CD14-positive monocyte (primary cell): Measurements from ENCODE around the gene SUGCT. TPM values are rescaled to one million over a fixed set of nuclear protein-coding genes. Genes with fewer than 3 reads are reported as not detected.

ENCODE experiments used
- DNase-seq, 3 donors: peaks; one replicate each; pipeline ENCODE4 v3.0.0-alpha.2; 2011 to 2022
- H2AFZ ChIP-seq: 2 replicates; pipeline ENCODE4 v1.6.0; 2012; ENCODE audit warnings: mild to moderate bottlenecking, low read depth, low read length, inconsistent platforms; ENCODE audit not compliant: insufficient read depth, poor library complexity, severe bottlenecking
- H3K27ac ChIP-seq, 2 donors: 1 replicate in 1 of 2; 2 replicates in 1 of 2; pipeline ENCODE4 v1.5.1; 2012 to 2013; ENCODE audit warnings: low read length in 2 of 2, control low read depth in 1 of 2, inconsistent platforms in 1 of 2, low read depth in 1 of 2, mild to moderate bottlenecking in 1 of 2
- H3K27me3 ChIP-seq, 2 donors: one replicate each; pipeline versions ENCODE4 v1.6.0 to v1.6.1; 2011 to 2013; ENCODE audit warnings: low read length in 2 of 2; ENCODE audit not compliant: control insufficient read depth in 2 of 2, insufficient read depth in 2 of 2
- H3K36me3 ChIP-seq, 2 donors: replicated peaks in 1 of 2; 1 replicate in 1 of 2; 2 replicates in 1 of 2; pipeline versions ENCODE4 v1.5.1 to v1.6.1; 2012 to 2013; ENCODE audit warnings: low read length in 2 of 2, control low read depth in 1 of 2, inconsistent platforms in 1 of 2, mild to moderate bottlenecking in 1 of 2; ENCODE audit not compliant: insufficient read depth in 2 of 2, control insufficient read depth in 1 of 2
- H3K4me1 ChIP-seq, 2 donors: 1 replicate in 1 of 2; 2 replicates in 1 of 2; pipeline versions ENCODE4 v1.5.1 to v1.6.1; 2012 to 2013; ENCODE audit warnings: low read length in 2 of 2, control low read depth in 1 of 2, inconsistent platforms in 1 of 2, mild to moderate bottlenecking in 1 of 2, moderate library complexity in 1 of 2; ENCODE audit not compliant: insufficient read depth in 2 of 2, control insufficient read depth in 1 of 2
- H3K4me2 ChIP-seq: replicated peaks from 2 replicates; pipeline ENCODE3; 2012; ENCODE audit warnings: low read length, moderate library complexity, mild to moderate bottlenecking; ENCODE audit not compliant: poor library complexity, severe bottlenecking; ENCODE audit errors: extremely low read depth
- H3K4me3 ChIP-seq, 3 experiments: fragments of 200-600 bp in 1 of 3; sonication (generic) in 1 of 3; replicated peaks in 1 of 3; 1 replicate in 2 of 3; 2 replicates in 1 of 3; pipeline ENCODE4 v1.5.1; 2011 to 2013; ENCODE audit warnings: low read length in 3 of 3, mild to moderate bottlenecking in 3 of 3, control low read depth in 2 of 3, low read depth in 2 of 3, inconsistent platforms in 1 of 3, moderate library complexity in 1 of 3
- H3K79me2 ChIP-seq: 2 replicates; pipeline ENCODE4 v1.6.0; 2012; ENCODE audit warnings: mild to moderate bottlenecking, control low read depth, inconsistent platforms, low read length, moderate library complexity; ENCODE audit not compliant: insufficient read depth
- H3K9ac ChIP-seq: 2 replicates; pipeline ENCODE4 v1.6.0; 2017; ENCODE audit warnings: low read length, mild to moderate bottlenecking; ENCODE audit not compliant: insufficient read depth, poor library complexity, severe bottlenecking
- H3K9me3 ChIP-seq, 2 donors: replicated peaks in 1 of 2; 1 replicate in 1 of 2; 2 replicates in 1 of 2; pipeline versions ENCODE4 v1.5.1 to v1.6.1; 2012 to 2013; ENCODE audit warnings: low read length in 2 of 2, control low read depth in 1 of 2; ENCODE audit not compliant: control insufficient read depth in 1 of 2, insufficient read depth in 1 of 2
- H4K20me1 ChIP-seq: 2 replicates; pipeline ENCODE4 v1.6.0; 2012; ENCODE audit warnings: mild to moderate bottlenecking, low read length, control low read depth, moderate library complexity; ENCODE audit not compliant: insufficient read depth
- H3K27ac Mint-ChIP-seq, 7 donors: one replicate each; pipeline ENCODE4 v1.8.0; 2020; ENCODE audit warnings: mild to moderate bottlenecking in 7 of 7, mixed read lengths in 7 of 7, moderate library complexity in 6 of 7, inconsistent platforms in 2 of 7
- H3K27me3 Mint-ChIP-seq, 3 donors: one replicate each; pipeline ENCODE4 v1.8.0; 2021 to 2022; ENCODE audit warnings: low read depth in 3 of 3, mild to moderate bottlenecking in 3 of 3, mixed read lengths in 3 of 3, moderate library complexity in 3 of 3, inconsistent platforms in 1 of 3
- H3K36me3 Mint-ChIP-seq, 2 donors: one replicate each; pipeline ENCODE4 v1.8.0; 2020; ENCODE audit warnings: mixed read lengths in 2 of 2, inconsistent platforms in 1 of 2, mild to moderate bottlenecking in 1 of 2
- H3K4me1 Mint-ChIP-seq: one replicate; pipeline ENCODE4 v1.8.0; 2020; ENCODE audit warnings: mild to moderate bottlenecking, mixed read lengths
- H3K4me3 Mint-ChIP-seq, 2 donors: one replicate each; pipeline ENCODE4 v1.8.0; 2020; ENCODE audit warnings: mild to moderate bottlenecking in 2 of 2, mixed read lengths in 2 of 2, moderate library complexity in 1 of 2
- H3K9me3 Mint-ChIP-seq, 7 donors: one replicate each; pipeline ENCODE4 v1.8.0; 2020 to 2022; ENCODE audit warnings: mixed read lengths in 7 of 7, mild to moderate bottlenecking in 6 of 7, moderate library complexity in 6 of 7, inconsistent platforms in 2 of 7
- CTCF ChIP-seq: fragments of 200-600 bp; IDR thresholded peaks from one replicate; pipeline ENCODE4 v1.8.0; 2022; ENCODE audit warnings: antibody characterized with exemption, mild to moderate bottlenecking
- WGBS: methylation state at CpG from one replicate; pipeline ENCODE4 v1.1.5; 2013; ENCODE audit warnings: missing lambda C conversion rate; ENCODE audit not compliant: insufficient coverage; 5-methylcytosine and 5-hydroxymethylcytosine counted together
- intact Hi-C, 2 donors: fragments of 100-400 bp; cut with micrococcal nuclease; formaldehyde crosslinking; loops; one replicate each; pipeline versions ENCODE4 v1.15.0 to v1.15.1; 2023
- polyA plus RNA-seq, 3 donors: library from polyadenylated mRNA; depleted of rRNA in 1 of 3; unstranded in 2 of 3; stranded (reverse) in 1 of 3; fragments of 300-500 nt in 2 of 3; fragments of >200 nt in 1 of 3; fragmentation: Illumina TruSeq in 2 of 3; gene quantifications; 1 replicate in 2 of 3; 2 replicates in 1 of 3; pipeline ENCODE4 v1.2.3, GENCODE V29; 2012 to 2021

Gene SUGCT
- polyA plus RNA-seq, 3 donors, result not detected

GRCh38 chr7:40330408-40330807 is 195.6 kb downstream of the SUGCT start:
- no peak overlapping the region for H2AFZ ChIP-seq

DNA sequence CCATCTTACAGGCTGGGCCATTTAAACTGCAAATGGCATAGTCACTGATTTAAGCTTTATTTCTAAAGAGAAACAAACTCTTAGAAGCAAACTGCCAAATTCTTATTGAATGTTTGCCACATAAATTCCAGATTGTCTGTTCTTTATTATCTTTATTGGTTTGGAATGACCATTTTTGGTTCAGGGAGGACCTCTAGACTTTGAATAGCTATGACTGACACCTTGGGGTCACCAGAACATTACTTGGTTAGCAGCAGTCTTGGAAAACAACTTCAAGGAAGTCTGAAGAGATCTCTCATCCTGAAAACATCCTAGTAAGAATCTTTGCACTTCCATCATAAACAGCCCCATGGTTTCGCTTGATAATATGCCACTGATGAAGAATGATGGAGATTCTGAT is 197.1 kb downstream of the SUGCT start:
- TF ChIP-seq CTCF, result no peak
- DNase-seq, result no peak
- no peaks in the 10 kb centered on the region for H3K27me3 ChIP-seq
- H3K27ac ChIP-seq, result no peak overlapping the region
- H3K36me3 Mint-ChIP-seq, result no peaks in the 10 kb centered on the region
- no peaks in the 10 kb centered on the region for H4K20me1 ChIP-seq
- no peak overlapping the region for H3K4me3 Mint-ChIP-seq
- no peak overlapping the region for H3K9ac ChIP-seq
- no peak overlapping the region for H3K4me2 ChIP-seq
- no peaks in the 10 kb centered on the region for H3K36me3 ChIP-seq
- H3K9me3 Mint-ChIP-seq, result peaks cover 0 to 7% (median 3%) of the 10 kb centered on the region in 7 donors
- H3K4me1 ChIP-seq, result peaks cover 0 to 3% of the 10 kb centered on the region in 2 donors
- no CpG with 5 or more reads among the region's 1 CpG for WGBS
- no peak overlapping the region for H3K4me3 ChIP-seq
- intact Hi-C loops, result loop anchor here (5.0 kb wide), 2 partner anchors 270 to 275 kb away; no protein-coding TSS in a partner anchor
- H3K4me1 Mint-ChIP-seq, result peaks cover 5% of the 10 kb centered on the region
- H2AFZ ChIP-seq, result no peak overlapping the region
- no peaks in the 10 kb centered on the region for H3K9me3 ChIP-seq
- no peaks in the 10 kb centered on the region for H3K79me2 ChIP-seq
- no peaks in the 10 kb centered on the region for H3K27me3 Mint-ChIP-seq
- no peak overlapping the region for H3K27ac Mint-ChIP-seq

More at GRCh38 chr7:40330408-40330807, 195.6 kb downstream of the SUGCT start:
- Histone ChIP-seq H3K36me3 (no peaks in the 10 kb centered on the region), H3K79me2 (no peaks in the 10 kb centered on the region), H3K27me3 (no peaks in the 10 kb centered on the region), H3K4me3 (no peak overlapping the region), H3K4me2 (no peak overlapping the region), H3K4me1 (peaks cover 0 to 3% of the 10 kb centered on the region in 2 donors), H3K27ac (no peak overlapping the region), H4K20me1 (no peaks in the 10 kb centered on the region), H3K9me3 (no peaks in the 10 kb centered on the region), H3K9ac (no peak overlapping the region)
- H3K4me3 Mint-ChIP-seq, result no peak overlapping the region
- H3K27ac Mint-ChIP-seq, result no peak overlapping the region
- H3K4me1 Mint-ChIP-seq, result peaks cover 5% of the 10 kb centered on the region
- no peaks in the 10 kb centered on the region for H3K9me3 Mint-ChIP-seq
- no peak for TF ChIP-seq CTCF
- intact Hi-C loops, result loop anchor here (5.0 kb wide), 2 partner anchors 272 to 277 kb away; no protein-coding TSS in a partner anchor
- DNase-seq, result no peak
- H3K36me3 Mint-ChIP-seq, result no peaks in the 10 kb centered on the region
- WGBS, result 100% methylated on average over 2 of the region's 5 CpGs
- H3K27me3 Mint-ChIP-seq, result no peaks in the 10 kb centered on the region
